Calu3 (cell line): Measurements from ENCODE around the gene CRIP2. TPM values are rescaled to one million over a fixed set of nuclear protein-coding genes. Genes with fewer than 3 reads are reported as not detected.

ENCODE experiments used
- BruUV-seq: library from RNA; stranded (reverse); fragments of 400-500 nt; replicated peaks from 2 replicates; lab custom pipeline; 2021; lab: Mats Ljungman, UMichigan
- CTCF ChIA-PET: fragments of 300-600 bp; sonication (Branson Sonifier 250); formaldehyde crosslinking; loops from one replicate; lab custom pipeline; 2022; ENCODE audit warnings: antibody characterized with exemption; lab: Charles Lee
- DNase-seq: peaks from one replicate; pipeline ENCODE4 v3.0.0; 2022
- H3K27ac Mint-ChIP-seq: one replicate; pipeline ENCODE4 v1.8.0; 2022; ENCODE audit warnings: mixed read lengths; ENCODE audit not compliant: unreplicated experiment
- H3K27me3 Mint-ChIP-seq: one replicate; pipeline ENCODE4 v1.8.0; 2022; ENCODE audit warnings: mixed read lengths; ENCODE audit not compliant: unreplicated experiment
- H3K36me3 Mint-ChIP-seq: one replicate; pipeline ENCODE4 v1.8.0; 2022; ENCODE audit warnings: mild to moderate bottlenecking, moderate library complexity, mixed read lengths; ENCODE audit not compliant: insufficient read depth, unreplicated experiment
- H3K4me1 Mint-ChIP-seq: one replicate; pipeline ENCODE4 v1.8.0; 2022; ENCODE audit warnings: mild to moderate bottlenecking, low read depth, mixed read lengths; ENCODE audit not compliant: unreplicated experiment
- H3K4me3 Mint-ChIP-seq: one replicate; pipeline ENCODE4 v1.8.0; 2022; ENCODE audit warnings: mild to moderate bottlenecking, low read depth, moderate library complexity, mixed read lengths; ENCODE audit not compliant: unreplicated experiment
- H3K9me3 Mint-ChIP-seq: one replicate; pipeline ENCODE4 v1.8.0; 2022; ENCODE audit warnings: low read depth, mixed read lengths; ENCODE audit not compliant: unreplicated experiment
- intact Hi-C: fragments of 100-400 bp; cut with micrococcal nuclease; formaldehyde crosslinking; loops from one replicate; pipeline ENCODE4 v1.10.0; 2022; ENCODE audit not compliant: unreplicated experiment
- total RNA-seq: library from RNA; stranded (reverse); gene quantifications from 2 replicates; pipeline ENCODE4 v1.2.3, GENCODE V29; 2022
- TF ChIP-seq, protein P1 (sequence below): fragments of 200-600 bp; IDR thresholded peaks from one replicate; pipeline ENCODE4 v1.8.0; 2022; ENCODE audit warnings: antibody characterized with exemption; ENCODE audit not compliant: unreplicated experiment

The CRIP2 gene
- total RNA-seq, 1 experiment from 2014 or later: 70.1 TPM

DNA sequence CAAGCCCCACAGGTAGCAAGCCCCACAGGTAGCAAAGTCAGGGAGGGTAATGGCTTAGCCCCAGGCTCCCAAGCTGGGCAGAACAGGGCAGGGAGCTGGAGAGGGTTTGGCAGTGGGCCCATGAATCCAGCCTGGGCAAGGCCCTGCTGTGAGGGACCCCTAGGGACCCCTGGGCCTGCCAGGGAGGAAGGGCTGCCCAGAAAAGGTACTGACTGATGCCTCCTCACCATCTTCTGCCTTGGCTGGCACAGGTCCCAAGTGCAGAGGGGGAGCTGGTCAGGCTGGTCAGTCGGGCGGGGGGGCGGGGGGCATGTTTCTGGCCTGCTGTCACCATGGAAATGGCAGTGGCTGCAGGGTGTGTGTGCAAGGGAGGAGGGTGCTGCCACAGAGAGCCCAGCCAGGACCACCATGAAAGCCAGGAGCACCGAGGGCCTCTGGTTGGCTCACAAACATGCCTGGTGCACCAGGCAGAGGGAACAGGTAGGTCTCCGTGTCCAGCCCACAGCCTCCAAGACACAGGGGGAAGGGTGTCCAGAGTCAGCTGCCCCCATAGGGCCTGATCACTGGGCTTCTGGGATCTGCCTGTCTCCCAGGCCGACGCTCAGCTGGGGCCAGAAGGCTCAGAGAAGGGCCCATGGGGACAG, 1.5 kb upstream of the CRIP2 start:
- H3K4me3 Mint-ChIP-seq: peak overlapping the region; percentile 72
- DNase-seq: peak; percentile 66
- H3K27ac Mint-ChIP-seq: peak overlapping the region; percentile 61
- H3K27me3 Mint-ChIP-seq: no peaks in the 10 kb centered on the region
- intact Hi-C loops: no loop called here
- H3K4me1 Mint-ChIP-seq: peaks cover 17% of the 10 kb centered on the region
- CTCF ChIA-PET: interaction anchor here (0.5 to 1.1 kb wide), 5 partner anchors 16 to 127 kb away, joined by 3 to 13 read pairs (median 4); no protein-coding TSS in a partner anchor
- peaks cover 59% of the 10 kb centered on the region for H3K36me3 Mint-ChIP-seq
- TF ChIP-seq, protein P1, sequence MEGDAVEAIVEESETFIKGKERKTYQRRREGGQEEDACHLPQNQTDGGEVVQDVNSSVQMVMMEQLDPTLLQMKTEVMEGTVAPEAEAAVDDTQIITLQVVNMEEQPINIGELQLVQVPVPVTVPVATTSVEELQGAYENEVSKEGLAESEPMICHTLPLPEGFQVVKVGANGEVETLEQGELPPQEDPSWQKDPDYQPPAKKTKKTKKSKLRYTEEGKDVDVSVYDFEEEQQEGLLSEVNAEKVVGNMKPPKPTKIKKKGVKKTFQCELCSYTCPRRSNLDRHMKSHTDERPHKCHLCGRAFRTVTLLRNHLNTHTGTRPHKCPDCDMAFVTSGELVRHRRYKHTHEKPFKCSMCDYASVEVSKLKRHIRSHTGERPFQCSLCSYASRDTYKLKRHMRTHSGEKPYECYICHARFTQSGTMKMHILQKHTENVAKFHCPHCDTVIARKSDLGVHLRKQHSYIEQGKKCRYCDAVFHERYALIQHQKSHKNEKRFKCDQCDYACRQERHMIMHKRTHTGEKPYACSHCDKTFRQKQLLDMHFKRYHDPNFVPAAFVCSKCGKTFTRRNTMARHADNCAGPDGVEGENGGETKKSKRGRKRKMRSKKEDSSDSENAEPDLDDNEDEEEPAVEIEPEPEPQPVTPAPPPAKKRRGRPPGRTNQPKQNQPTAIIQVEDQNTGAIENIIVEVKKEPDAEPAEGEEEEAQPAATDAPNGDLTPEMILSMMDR: no peak
- no peaks in the 10 kb centered on the region for H3K9me3 Mint-ChIP-seq
- BruUV-seq: no TSS peak

DNA sequence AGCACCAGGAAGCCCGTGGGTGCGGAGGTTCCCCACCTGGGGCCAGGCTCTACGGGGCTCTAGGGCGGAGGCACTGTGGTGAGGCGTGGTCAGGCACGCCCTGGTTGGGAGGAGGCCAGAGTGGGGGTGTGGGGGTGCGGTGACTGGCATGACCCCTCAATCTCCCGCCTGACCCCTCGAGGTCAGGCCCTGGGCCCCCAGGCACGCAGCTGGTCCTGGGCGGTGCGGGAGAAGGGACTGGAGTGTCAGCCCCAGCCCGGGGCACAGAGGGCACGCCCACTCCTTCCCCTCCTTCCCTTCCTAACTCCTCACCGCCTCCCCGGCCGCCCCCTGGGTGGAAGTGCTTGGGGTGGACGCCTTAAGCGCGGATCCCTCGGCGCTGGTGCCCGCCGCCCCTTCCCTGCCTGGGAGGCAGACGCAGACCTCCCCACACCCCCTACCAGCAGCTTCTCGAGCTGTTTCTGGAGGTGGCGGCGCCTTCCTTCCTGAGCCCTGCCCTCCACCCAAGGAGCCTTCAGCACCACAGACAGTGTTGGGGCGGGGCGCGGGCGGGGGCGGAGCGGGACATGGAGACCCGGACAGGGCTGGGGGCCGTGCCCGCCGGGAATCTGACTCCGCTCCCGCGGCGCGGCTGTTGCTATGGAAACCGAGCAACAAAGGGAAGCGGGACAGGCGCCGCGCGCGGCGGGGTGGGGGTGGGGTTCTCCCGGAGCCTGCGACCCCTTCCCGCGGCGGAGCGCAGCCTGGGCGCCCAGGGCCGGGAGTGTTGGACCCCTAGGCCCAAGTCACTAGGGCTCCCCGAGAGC, 741 bp upstream of the CRIP2 start:
- intact Hi-C loops: no loop called here
- CTCF ChIA-PET: interaction anchor here (0.6 to 1.1 kb wide), 3 partner anchors 16 to 128 kb away, joined by 3 to 13 read pairs (median 6); no protein-coding TSS in a partner anchor
- peak overlapping the region; percentile 61 for H3K27ac Mint-ChIP-seq

DNA sequence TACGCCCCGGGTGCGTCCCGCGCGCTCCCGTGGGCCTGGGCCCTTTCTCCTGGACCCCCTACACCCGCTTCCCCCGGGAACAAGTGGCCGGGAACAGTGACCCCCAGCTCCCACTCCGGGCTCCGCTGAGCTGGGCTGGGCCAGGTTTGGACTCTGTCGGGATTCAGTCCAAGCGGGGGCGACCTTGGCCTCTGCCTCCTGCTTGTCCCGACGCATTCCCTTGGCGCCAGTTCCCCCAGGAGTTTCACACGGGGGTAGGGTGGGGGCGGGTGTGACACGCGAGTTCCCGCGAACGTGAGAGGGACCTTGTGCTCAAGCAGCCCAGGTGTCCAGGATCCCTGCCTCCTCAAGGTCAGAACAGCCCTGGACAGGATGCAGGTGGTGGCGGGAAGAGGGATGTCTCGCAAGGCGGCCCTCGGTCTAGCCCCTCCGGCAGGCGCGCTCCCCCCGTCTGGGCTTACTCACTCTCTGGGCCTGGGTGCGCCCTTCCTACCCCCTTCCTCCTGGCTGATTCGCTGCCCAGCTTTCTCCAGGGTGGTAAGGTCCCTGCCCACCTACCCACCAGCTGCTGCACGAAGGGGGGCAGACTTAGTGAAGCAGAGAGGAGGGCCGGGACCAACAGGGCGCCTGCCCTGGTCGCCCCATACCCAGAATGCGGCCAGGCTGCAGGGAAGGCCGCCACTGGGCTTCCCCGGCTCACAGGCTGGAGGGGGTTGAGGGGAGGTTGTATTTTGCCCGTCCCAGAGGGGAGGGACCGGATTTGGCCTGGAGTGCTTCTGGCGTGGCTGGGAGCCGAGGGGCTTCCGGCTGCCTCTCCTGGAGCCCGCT, 862 bp downstream of the CRIP2 start:
- Mint-ChIP-seq H3K36me3 (peaks cover 57% of the 10 kb centered on the region), H3K4me1 (peaks cover 17% of the 10 kb centered on the region), H3K9me3 (no peaks in the 10 kb centered on the region), H3K4me3 (peak overlapping the region; percentile 69), H3K27ac (peak overlapping the region; percentile 48), H3K27me3 (no peaks in the 10 kb centered on the region)
- intact Hi-C loops: loop anchor here (2.0 kb wide), 1 partner anchor 77 kb away; the partner anchor contains the start of gene TEX22
- TF ChIP-seq, protein P1: no peak
- CTCF ChIA-PET: no interaction called here
- peak; percentile 54 for DNase-seq
- BruUV-seq: no TSS peak

More for the DNA sequence above, 741 bp upstream of the CRIP2 start:
- Mint-ChIP-seq H3K27me3 (no peaks in the 10 kb centered on the region), H3K9me3 (no peaks in the 10 kb centered on the region), H3K4me1 (peaks cover 17% of the 10 kb centered on the region), H3K36me3 (peaks cover 59% of the 10 kb centered on the region), H3K4me3 (peak overlapping the region; percentile 72)
- peak; percentile 94 for DNase-seq
- TF ChIP-seq, protein P1: no peak
- BruUV-seq: no TSS peak
